Activated effector memory CD4-positive, alpha-beta T cell treated with anti-CD3 and anti-CD28 coated beads, Interleukin-2, amount 50 U/mL, for 16 hours (primary cell): Measurements from ENCODE around the gene ST7.
"Not testable (repeated sequence)": the region's sequence is repeated elsewhere in the genome, so short reads cannot be mapped to it uniquely, and the experiment has no call there.

Experiments used
- DNase-seq: peaks from one replicate; pipeline ENCODE4 v3.0.0-alpha.2; 2020

ST7 gene

DNA sequence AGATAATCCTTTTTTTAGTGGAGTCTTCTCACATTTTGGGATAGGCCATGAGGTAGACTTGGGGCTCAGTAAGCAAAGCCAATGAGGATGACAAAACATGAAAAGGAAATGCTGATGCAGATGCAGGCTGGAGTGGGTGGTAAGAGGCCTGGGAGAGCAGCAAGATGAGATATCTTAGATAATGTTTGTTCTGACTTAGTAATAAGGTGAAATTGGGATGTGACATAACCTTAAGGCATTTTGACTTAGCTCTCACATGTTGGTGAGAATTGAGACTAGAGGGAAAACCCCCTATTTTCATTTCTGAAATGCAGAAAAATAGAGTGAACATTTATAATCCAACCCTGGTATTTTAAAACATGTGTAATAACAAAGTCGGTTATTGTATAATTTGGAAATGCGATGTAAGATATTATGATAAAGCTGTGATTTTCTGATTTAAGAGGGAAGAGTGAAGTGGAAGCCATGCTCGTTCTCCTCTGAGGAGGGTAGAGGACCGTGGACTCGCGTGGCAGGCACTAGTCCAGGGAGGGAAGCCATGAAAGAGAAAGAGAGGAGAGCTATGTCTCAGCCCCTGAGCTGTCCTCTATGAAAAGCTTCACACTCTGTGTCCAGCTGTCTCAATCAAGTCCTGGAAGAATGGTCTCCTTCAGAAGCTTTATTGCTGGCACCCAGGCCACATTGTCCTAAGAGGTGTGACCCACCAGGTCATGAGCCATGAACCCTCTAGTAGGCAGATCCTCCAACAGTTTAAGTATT lies 57.3 kb downstream of the ST7 start:
- DNase-seq, result no peak

DNA sequence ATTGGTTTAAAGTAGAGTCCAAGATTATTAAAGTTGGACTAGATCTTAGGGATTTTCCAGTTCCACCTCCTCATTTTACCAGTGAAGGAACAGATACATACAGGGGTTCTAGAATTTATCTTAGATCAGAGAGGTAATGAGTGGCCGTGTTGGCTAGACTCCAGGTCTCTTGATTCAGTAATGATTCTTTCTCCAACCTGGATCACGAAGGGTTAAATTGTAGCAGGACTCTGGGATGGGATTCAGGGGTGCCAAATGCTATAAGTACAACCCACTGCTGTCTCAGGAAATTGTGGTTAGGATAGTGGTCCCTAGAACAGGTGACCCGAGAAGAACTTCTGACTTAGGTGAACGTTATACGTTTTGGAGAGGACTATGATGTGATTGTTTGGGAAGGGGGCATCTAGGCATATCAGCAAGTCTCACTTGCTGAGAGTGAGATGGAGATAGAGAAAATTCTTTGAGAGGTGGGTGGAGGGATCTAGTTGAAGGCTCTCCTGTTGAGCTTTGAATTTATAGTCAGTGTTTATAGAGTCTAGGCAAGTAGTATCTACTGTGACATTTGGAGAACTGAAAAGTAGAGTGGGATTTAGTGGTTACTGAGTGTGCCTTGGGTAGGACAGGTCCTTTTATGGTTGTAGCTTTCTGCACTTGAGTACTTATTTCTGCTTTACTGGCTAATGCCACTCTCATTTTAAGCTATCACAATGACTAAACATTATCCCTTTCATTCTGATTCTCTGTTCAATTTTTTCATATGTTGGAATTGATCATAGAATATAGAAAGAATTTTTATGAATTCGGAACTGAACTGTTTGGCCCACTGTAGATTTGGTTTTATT lies 58.3 kb downstream of the ST7 start:
- DNase-seq, result no peak

DNA sequence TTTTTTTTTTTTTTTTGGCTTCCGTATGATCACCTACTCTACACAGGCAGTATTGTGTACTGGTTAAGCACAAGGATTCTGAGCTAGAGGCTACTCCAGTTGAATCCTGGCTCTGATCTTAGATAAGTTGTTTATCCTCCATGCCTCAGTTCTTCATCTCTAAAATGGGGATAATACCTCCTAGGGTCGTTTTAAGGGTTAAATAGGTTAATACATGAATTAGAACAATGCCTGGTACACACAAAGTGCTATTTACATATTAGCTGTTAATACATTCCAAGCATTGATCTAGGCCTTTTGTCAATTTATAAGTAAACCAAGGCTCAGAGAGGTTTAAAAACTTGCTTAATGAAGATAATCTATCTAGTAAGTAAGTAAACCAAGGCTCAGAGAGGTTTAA lies 59.0 kb downstream of the ST7 start:
- DNase-seq, result no peak

DNA sequence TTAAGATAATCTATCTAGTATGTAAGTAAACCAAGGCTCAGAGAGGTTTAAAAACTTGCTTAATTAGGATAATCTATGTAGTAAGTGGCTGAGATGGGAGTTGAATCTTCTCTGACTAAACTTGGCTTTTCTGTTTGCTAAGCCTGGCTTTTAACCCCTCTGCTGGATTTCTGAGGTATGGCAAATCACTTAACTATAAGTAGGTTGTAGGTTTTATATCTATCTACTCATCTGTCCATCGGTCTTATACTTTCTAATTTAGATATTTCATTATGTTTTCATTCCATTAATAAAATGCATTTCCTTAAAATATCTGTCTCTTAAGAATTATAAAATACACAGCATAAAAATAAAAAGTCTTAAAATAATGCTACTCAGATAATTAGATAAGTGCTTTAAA lies 59.4 kb downstream of the ST7 start:
- no peak for DNase-seq

DNA sequence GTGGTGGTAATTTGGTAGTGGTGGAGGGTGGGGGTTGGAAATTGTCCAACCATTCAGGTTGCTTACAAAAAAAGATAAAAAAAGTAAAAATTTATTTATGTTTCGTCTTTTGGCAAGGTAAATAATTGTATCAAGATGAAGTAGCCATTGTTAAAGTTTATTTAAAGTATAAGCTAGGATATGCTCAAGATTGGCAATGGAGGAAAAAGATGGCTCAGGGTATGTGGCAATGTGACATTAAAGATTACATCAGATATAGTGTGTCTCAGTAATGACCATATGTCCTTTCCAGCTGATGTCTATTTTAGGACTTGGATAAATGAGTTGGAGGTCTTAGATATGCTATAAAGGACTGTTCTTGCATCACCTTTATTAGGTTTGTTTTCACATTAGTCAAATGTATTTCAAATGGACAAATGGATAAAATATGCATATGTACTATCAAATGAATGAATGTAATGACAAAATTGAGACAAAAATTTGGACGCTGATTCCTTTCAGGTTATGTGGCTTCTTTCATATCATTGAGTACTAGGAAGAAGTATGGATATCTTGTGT lies 60.9 kb downstream of the ST7 start:
- no peak for DNase-seq

DNA sequence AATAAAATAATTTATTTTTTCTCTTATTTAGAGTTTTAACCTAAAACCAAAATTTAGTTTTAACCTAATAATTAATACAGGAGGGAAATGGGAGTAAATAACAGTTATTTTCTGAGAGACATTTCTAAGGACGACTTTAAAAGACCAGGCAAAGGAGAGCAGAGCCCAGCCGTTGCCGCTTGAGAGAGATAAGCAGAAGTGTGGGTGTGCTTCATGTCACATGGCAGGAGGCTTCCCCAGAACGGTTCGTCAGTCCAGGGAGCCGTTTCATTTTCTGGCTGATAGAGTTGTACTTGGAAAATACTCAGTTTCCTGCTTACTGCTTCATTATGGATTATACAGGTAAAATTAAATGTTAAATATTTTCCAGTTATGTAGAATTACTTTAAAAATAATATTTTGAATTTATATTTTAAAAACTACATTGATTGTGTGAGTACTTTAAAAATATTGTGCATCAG lies 61.4 kb downstream of the ST7 start:
- no peak for DNase-seq

DNA sequence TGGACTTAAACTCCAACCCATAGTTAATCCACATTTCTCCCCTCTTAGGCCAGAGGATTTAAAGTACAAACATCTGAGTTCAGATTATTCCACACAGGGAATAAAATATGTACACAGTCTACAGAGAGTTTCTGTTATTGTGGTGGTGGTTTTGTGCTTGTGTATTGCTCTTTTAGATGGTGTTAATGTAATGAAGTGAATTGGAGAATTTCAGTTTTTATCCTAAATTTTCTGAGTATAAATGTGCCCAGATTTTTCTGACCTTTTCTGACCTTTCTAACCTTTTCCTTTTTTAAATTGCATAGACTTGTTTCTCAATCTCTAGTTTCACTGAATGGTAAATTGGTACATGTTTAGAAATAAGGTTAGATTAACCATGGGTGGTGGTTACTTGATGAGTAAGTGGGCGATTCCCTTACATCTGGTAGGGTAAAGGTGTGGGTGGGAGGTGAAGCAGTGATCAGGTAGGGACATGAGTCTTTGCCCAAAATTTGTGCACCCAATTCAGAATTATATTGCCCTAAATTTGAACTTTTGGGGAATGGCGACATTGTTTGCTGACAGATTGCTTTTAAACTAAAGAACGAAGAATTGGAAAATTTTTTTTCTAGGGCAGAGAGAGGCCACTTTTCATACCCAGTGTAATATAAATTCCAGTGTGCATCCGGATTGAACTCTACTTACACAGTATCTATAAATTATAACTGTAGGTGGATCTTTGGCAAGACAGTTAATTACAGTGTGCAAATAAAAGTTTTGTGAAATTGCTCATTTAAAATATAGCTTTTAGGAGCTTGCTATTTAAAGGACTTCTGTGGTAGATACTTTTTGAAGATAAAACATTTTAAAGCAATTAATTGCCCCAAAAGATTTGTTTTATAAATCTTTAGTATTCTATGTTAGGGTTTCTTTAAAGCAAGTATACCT lies 62.2 kb downstream of the ST7 start:
- no peak for DNase-seq

DNA sequence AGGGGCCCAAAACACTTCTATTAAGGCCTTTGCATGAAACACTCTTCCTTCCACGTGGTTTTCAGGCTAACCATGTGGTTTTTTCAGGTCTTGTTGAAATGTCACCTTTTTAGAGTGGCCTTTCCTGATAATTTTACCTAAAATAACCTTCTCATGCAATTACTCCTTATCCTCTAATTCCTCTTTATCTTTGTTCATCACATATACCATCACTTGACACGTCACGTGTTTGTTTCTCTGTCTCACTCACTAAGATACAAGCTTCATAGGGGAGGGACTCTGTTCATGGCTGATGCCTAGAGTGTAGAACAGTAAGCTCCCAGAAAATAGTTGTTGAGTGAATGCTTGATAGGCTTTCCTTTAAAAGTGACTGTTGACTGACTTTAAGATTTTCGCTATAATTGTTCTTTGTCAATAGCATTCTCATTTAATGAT lies 63.7 kb downstream of the ST7 start:
- no peak for DNase-seq

DNA sequence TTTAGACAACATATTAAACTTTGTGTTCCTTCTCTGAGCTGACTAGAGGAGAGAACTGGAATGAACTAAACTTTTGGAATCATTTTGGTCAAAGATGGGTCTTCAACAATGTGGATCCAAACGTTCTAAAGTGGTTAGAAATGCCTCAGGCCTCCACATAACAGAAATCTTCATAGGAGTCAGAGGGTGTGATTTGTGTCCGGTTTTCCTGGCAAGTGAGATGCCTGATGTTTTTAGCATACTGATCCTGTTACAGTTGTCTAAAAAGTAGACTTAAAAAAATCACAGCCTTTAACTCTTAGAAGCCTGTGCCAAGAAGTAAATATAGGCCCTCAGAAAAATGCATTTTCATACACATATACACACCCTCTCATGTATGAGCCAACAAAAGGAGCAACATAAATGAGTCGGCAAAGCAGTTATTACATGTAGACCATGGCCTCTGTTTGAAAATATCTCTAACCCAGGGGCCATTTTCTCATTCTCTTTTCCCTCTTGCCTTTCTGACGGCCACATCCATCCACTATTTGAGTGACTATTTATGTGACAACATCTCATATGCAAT lies 64.5 kb downstream of the ST7 start:
- no peak for DNase-seq

DNA sequence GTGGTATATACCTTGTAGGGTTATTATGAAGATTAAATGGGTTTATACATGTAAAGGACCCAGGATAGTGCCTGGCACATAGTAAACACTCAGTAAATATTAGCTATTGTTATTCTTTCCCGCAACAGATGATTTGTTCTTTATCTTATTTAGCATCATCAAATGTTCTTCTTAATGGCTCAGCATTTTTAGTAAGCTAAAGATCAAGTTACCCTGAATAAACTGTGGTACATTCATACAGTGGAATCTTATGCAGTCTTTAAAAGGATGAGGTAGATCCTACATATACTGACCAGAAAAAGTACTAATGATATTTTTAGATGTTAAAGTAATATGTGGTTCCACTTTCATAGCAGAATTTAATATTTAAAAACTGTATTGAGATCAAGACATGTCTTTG lies 65.4 kb downstream of the ST7 start:
- DNase-seq, result no peak

DNA sequence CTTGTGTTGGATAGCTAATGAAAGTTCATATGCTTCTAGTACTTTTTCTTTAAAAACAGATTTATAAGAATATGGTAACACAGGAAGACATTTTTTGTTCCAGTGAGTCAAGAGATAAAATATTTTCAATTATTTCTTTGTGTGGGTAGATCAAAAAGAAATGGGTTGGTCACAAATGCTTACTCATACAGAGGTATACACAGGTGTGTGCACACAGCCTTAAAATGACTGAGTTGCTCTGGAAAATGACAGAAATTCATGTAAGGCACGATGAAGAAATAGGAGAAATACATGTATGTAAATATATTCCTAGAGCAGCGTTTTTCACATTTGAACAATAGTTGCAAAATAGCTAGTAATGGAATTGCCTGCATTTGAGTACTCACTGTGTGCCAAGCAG lies 66.0 kb downstream of the ST7 start:
- DNase-seq, result no peak

DNA sequence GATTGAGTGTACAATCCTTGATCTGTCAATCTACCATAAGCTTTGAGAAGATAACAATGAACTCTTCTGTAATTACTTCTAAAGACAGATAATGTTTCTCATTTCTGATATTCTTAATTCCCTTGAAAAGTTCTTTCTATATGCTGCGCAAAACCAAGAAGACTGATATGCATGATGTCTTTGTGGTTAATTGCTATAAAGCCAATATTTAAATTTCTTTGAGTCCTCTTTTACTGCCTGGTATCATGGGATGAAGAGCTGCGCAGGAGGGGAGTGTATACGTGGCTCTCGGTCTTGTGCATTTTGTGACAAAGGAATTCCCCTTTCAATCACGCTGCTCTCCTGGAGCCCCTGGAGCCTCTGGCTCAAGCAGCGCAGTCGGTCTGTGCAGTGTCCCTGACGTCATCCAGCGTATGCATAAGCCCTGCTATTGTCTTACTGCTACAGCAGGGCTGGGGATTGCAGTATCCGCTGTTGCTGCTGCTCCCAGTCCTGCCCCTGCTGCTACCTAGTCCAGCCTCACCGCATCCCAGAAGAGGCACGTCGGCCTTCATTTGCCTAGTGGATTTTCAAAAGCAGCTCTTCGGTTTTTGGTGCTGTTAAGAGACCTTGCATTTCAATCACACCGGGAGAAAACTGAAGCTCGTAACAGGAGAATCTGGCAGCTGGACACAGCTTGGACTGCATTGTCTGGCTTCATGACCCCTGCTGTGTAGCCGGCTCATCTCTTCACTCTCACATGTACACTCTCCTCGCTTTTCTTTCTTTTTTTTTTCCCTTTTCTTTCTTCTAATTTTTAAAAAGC lies 66.7 kb downstream of the ST7 start:
- DNase-seq, result no peak

DNA sequence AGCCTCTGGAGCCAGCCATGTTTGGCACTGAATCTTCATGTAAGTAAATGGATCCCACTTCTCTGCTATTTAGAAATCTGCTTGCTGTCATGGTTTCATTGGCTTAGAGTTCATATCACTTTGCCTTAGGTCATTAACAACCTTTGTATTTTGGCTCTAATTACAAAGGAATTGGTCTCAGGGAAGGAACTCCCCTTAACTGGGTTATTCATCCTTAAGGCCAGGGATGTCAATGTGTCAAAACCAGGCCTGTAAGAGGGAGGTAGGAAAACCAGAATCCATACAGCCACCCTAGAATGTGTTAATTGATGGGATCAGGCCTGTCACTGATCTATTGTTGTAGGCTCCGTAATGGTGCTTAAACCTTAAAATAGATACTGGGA lies 67.3 kb downstream of the ST7 start:
- no peak for DNase-seq

DNA sequence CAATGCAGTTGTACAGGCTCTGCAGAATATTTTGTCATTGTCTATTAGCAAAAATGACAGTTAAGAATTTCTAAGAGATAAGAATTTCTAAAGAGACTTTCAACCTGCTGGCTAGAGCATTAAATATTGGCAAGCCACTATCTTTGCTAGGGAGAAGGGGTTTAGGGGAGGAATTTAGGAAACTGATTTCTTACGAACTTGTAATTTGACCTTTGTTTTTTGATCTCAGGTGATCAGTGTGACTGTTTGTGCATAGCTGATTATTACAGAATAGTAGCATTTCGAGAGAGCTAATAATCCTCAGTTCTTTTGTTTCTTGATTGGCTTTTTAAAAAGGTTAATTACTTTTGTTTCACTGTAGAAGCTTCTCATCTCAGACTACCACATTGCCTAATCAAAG lies 68.1 kb downstream of the ST7 start:
- DNase-seq, result no peak

DNA sequence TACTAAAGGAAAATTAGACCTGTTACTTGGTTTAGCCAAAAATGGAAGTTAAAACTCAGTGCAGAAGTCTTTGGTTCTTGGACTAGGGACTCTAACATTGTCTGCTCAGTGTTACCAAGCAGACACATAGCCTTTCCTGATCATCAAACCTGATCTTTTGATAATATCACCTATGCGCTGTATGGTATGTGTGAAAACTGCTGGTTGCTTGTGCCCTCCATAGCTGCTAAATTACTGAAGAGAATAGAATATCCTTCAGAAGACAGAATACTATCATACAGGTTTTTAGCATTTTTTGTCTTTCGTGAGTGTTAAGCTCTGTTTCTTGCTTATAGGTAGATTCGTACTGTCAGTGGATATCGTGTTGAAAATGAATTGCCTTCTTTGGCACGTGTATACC lies 68.7 kb downstream of the ST7 start:
- no peak for DNase-seq

DNA sequence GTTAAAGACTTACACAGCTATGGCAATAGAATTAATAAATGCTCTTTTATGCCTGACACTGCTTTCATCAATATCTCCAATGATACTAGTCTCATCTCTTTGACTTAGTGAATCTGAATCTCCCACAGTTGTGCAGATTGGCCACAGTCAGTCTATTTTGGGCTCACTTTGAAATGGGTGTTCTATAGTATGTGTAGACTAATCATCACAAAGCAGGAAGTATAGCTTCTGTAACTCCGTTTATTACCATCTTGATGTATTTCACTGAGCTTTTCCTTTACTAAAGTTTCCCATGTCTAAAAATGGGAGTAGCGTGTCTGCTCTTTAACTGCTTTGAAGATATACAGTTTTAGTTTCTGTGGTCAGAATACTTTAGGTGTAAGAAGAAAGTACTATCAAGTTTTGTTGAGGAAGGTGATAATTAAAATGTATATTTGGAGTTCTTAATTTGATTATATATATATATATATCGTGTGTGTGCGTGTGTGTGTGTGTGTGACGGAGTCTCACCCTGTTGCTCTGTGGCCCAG lies 70.1 kb downstream of the ST7 start:
- DNase-seq, result no peak

DNA sequence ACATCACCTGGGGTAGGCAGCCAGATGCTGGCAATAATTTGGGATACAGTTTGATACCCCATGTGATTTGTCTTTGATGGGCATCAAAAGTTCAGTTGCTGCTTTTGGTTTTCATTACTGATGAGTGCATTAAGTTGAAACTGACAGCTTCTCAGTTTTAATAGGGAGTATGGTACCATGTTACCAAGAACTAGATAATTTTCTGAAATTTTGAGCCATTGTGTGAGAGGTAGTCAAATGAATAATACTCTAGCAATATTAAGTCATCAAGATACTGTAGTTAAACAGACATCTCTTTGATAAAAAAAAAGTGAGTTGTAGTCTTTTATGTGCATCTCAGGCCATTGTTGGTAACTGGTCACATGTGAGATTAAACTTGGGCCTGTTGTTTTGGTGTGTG lies 71.5 kb downstream of the ST7 start:
- DNase-seq, result no peak

DNA sequence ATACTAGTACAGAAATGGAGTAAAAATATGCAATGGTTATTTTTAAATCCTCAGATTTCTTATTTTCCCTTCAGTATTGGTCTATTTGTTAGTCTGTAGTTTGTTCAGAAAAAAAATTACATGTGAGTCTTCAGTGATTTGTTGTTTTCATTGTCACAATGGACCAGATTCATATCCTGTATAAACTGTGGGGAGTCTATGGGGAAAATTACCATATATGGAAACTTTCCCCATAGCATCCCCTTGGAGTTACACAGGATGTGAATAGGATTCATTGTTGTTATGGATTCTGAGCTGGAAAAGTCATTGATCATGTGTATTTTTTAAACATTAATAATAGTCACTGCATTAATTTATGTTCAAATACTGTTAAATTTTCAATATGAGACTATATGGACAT lies 72.6 kb downstream of the ST7 start:
- DNase-seq, result no peak

DNA sequence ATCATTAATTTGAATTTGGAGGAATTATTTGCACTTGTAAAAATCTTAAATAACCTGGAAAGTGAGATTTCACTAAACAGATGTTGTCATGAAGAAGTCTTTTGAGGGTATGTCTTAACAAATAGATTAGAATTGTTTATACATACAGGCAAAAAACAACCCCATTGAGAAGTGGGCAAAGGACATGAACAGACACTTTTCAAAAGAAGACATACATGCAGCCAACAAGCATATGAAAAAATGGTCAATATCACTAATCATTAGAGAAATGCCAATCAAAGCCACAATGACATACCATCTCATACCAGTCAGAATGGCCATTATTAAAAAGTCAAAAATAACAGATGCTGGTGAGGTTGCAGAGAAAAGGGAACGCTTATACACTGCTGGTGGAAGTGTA lies 77.0 kb downstream of the ST7 start:
- DNase-seq, result not testable (repeated sequence)

DNA sequence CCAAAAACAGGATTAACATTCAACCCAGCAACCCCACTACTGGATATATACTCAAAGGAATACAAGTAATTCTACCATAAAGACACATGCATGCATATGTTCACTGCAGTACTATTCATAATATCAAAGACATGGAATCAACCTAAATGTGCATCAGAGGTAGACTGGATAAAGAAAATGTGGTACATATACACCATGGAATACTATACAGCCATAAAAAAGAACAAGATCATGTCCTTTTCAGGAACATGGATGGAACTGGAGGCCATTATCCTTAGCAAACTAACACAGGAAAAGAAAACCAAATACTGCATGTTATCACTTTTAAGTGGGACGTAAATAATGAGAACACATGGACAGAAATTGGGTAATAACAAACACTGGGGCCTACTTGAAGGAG lies 77.5 kb downstream of the ST7 start:
- not testable (repeated sequence) for DNase-seq

DNA sequence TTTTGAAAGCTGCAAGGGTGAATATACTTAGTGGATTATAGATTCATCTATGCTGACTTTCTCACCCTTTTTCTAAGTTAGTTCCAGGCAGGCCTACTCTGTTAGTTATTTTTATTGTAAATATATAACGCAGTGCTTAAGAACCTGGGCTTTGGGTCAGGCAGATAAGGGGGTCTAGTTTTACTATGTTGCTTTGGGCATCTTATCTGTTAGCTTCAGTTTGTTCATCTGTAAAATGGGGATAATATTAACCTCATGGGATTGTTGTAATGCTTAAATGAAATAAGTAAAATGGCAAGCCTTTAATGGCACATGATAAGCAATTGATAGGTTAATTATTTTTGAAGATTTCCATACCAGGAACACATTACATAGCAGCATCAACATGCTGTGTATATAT lies 79.5 kb downstream of the ST7 start:
- DNase-seq, result no peak
